ENCODE measurements around the gene FUNDC2.
A peak's percentile ranks its signal among the peaks of the same experiment; 100 is the strongest.

FUNDC2 gene

GRCh38 chrX:155069414-155069813 is 42.8 kb downstream of the FUNDC2 start:
- DNase-seq (ENCODE audit: low spot score), result no peak

GRCh38 chrX:155070038-155070437 is 43.4 kb downstream of the FUNDC2 start:
- DNase-seq (ENCODE audit: low spot score), result no peak

GRCh38 chrX:155070663-155070974 is 44.0 kb downstream of the FUNDC2 start:
- DNase-seq (ENCODE audit: low spot score), result no peak

- peak; percentile 85 for DNase-seq (ENCODE audit: low spot score)
Observed at GRCh38 chrX:155070975-155071693, 44.5 kb downstream of the FUNDC2 start, which contains the start of the genes BRCC3, CMC4 and MTCP1. BRCC3 (plus strand) TSS chrX:155071508; CDS start chrX:155071528, 20 bp downstream. CMC4 (minus strand) TSS chrX:155071136; CDS start chrX:155064023, 7,113 bp downstream. MTCP1 (minus strand) TSS chrX:155071136; CDS start chrX:155066010, 5,126 bp downstream.

- no peak for DNase-seq (ENCODE audit: low spot score)
Observed at GRCh38 chrX:155071694-155072280, 45.1 kb downstream of the FUNDC2 start.

GRCh38 chrX:155086202-155086840 is 59.7 kb downstream of the FUNDC2 start:
- peak; percentile 66 for DNase-seq (ENCODE audit: low spot score)

GRCh38 chrX:155086961-155087735 is 60.5 kb downstream of the FUNDC2 start:
- no peak for DNase-seq (ENCODE audit: low spot score)

- DNase-seq (ENCODE audit: low spot score), result peak; percentile 46
Observed at GRCh38 chrX:155094468-155095061, 67.9 kb downstream of the FUNDC2 start.

- DNase-seq (ENCODE audit: low spot score), result no peak
Observed at GRCh38 chrX:155105919-155106318, 79.3 kb downstream of the FUNDC2 start.

- DNase-seq (ENCODE audit: low spot score), result no peak
Observed at GRCh38 chrX:155108427-155108826, 81.8 kb downstream of the FUNDC2 start.

Data from hematopoietic multipotent progenitor cell treated with erythropoietin and hydrocortisone succinate and interleukin-3 and kit ligand, for 17 days (in vitro differentiated cells).